Measurements from ENCODE around the gene SULT1E1.

The SULT1E1 gene

GRCh38 chr4:69860052-69860451 is at the start of gene SULT1E1:
TSS of gene SULT1E1 (minus strand) at chr4:69860145. CDS start at chr4:69857644, 2,501 bp downstream.
- DNase-seq = no peak

GRCh38 chr4:69909195-69909594 is 49.2 kb upstream of the SULT1E1 start:
- DNase-seq = no peak

GRCh38 chr4:69907151-69907550 is 47.2 kb upstream of the SULT1E1 start:
- no peak for DNase-seq

- DNase-seq = peak in 2 of 3 donors; percentile 8 to 19
These were observed 36.7 kb upstream of the SULT1E1 start for GRCh38 chr4:69896530-69897116.

- no peak for DNase-seq
These were observed 34.8 kb upstream of the SULT1E1 start for GRCh38 chr4:69894721-69895120.

- DNase-seq = no peak
These were observed 34.2 kb upstream of the SULT1E1 start for GRCh38 chr4:69894186-69894585.

GRCh38 chr4:69888336-69888735 is 28.4 kb upstream of the SULT1E1 start:
- DNase-seq = peak; percentile 6 to 36 (median 35)

- no peak for DNase-seq
These were observed 22.2 kb upstream of the SULT1E1 start for GRCh38 chr4:69882150-69882549.

GRCh38 chr4:69881173-69881773 is 21.3 kb upstream of the SULT1E1 start:
- DNase-seq = peak; percentile 56 to 74 (median 71)

- no peak for DNase-seq
These were observed 18.3 kb upstream of the SULT1E1 start for GRCh38 chr4:69878250-69878649.

GRCh38 chr4:69877453-69877852 is 17.5 kb upstream of the SULT1E1 start:
- no peak for DNase-seq

- no peak for DNase-seq
These were observed 16.1 kb upstream of the SULT1E1 start for GRCh38 chr4:69876071-69876470.

- DNase-seq = no peak
These were observed 15.6 kb upstream of the SULT1E1 start for GRCh38 chr4:69875576-69875975.

GRCh38 chr4:69874507-69874906 is 14.6 kb upstream of the SULT1E1 start:
- DNase-seq = no peak

- no peak for DNase-seq
These were observed 1.8 kb upstream of the SULT1E1 start for GRCh38 chr4:69861756-69862155.

- no peak for DNase-seq
These were observed 765 bp upstream of the SULT1E1 start for GRCh38 chr4:69860521-69861298.

GRCh38 chr4:69859140-69859685 is 732 bp downstream of the SULT1E1 start:
- DNase-seq = no peak

- no peak for DNase-seq
These were observed 1.3 kb downstream of the SULT1E1 start for GRCh38 chr4:69858690-69859089.

GRCh38 chr4:69855822-69856221 is 4.1 kb downstream of the SULT1E1 start:
- DNase-seq = no peak

- DNase-seq = no peak
These were observed 10.0 kb downstream of the SULT1E1 start for GRCh38 chr4:69849969-69850368.

GRCh38 chr4:69849297-69849696 is 10.6 kb downstream of the SULT1E1 start:
- no peak for DNase-seq

- DNase-seq = peak in 1 of 3 donors; percentile 7
These were observed 11.9 kb downstream of the SULT1E1 start for GRCh38 chr4:69848028-69848427.

GRCh38 chr4:69843932-69844331 is 16.0 kb downstream of the SULT1E1 start:
- no peak for DNase-seq

- DNase-seq = no peak
These were observed 16.6 kb downstream of the SULT1E1 start for GRCh38 chr4:69843301-69843700.

Measured in suppressor macrophage treated with lipopolysaccharide for 1 hour (primary cell).